Mesendoderm (in vitro differentiated cells): ENCODE results near the gene PSMC5.

Experiments used
- DNase-seq: peaks from one replicate; pipeline ENCODE4 v3.0.0; 2013
- H2AK5ac ChIP-seq: 2 replicates; pipeline ENCODE4 v1.6.1; 2013; ENCODE audit warnings: low read length, inconsistent platforms
- H2BK120ac ChIP-seq: 2 replicates; pipeline ENCODE4 v1.6.1; 2013; ENCODE audit warnings: low read depth, mild to moderate bottlenecking, low read length, moderate library complexity, mixed read lengths
- H2BK15ac ChIP-seq: replicated peaks from 2 replicates; pipeline ENCODE4 v1.6.1; 2013; ENCODE audit warnings: low read depth, mild to moderate bottlenecking, moderate library complexity
- H2BK5ac ChIP-seq: 2 replicates; pipeline ENCODE4 v1.6.1; 2013; ENCODE audit warnings: low read length, inconsistent platforms
- H3K18ac ChIP-seq: 2 replicates; pipeline ENCODE4 v1.6.1; 2013; ENCODE audit warnings: mild to moderate bottlenecking, low read length, mixed read lengths
- H3K23ac ChIP-seq: one replicate; pipeline ENCODE4 v1.6.1; 2013; ENCODE audit warnings: low read length
- H3K27ac ChIP-seq: 2 replicates; pipeline ENCODE4 v1.5.1; 2013; ENCODE audit warnings: low read depth, mild to moderate bottlenecking, inconsistent platforms, low read length, moderate library complexity
- H3K27me3 ChIP-seq: 2 replicates; pipeline ENCODE4 v1.6.1; 2013; ENCODE audit warnings: low read length, control low read depth, mild to moderate bottlenecking, inconsistent platforms; ENCODE audit not compliant: insufficient read depth, poor library complexity
- H3K36me3 ChIP-seq: 2 replicates; pipeline ENCODE4 v1.6.1; 2013; ENCODE audit warnings: low read length, inconsistent platforms; ENCODE audit not compliant: control insufficient read depth, insufficient read depth
- H3K4ac ChIP-seq: one replicate; pipeline ENCODE4 v1.6.1; 2013; ENCODE audit warnings: low read depth, mild to moderate bottlenecking, low read length, moderate library complexity
- H3K4me1 ChIP-seq: 2 replicates; pipeline ENCODE4 v1.6.1; 2013; ENCODE audit warnings: low read depth, low read length, inconsistent platforms; ENCODE audit not compliant: control insufficient read depth
- H3K4me2 ChIP-seq: 2 replicates; pipeline ENCODE4 v1.6.1; 2013; ENCODE audit warnings: low read length
- H3K4me3 ChIP-seq: 2 replicates; pipeline ENCODE4 v1.5.1; 2013; ENCODE audit warnings: mild to moderate bottlenecking, low read length
- H3K56ac ChIP-seq: one replicate; pipeline ENCODE4 v1.6.1; 2013; ENCODE audit warnings: low read length
- H3K79me1 ChIP-seq: 2 replicates; pipeline ENCODE4 v1.6.1; 2013; ENCODE audit warnings: low read length, inconsistent platforms
- H3K79me2 ChIP-seq: 2 replicates; pipeline ENCODE4 v1.6.1; 2013; ENCODE audit warnings: mild to moderate bottlenecking, low read length; ENCODE audit not compliant: control insufficient read depth, insufficient read depth
- H3K9ac ChIP-seq: 2 replicates; pipeline ENCODE4 v1.6.1; 2013; ENCODE audit warnings: low read length, inconsistent platforms
- H4K5ac ChIP-seq: one replicate; pipeline ENCODE4 v1.6.1; 2013; ENCODE audit warnings: low read length
- H4K8ac ChIP-seq: one replicate; pipeline ENCODE4 v1.6.1; 2013; ENCODE audit warnings: low read depth, mild to moderate bottlenecking, control low read depth, low read length, moderate library complexity
- WGBS: extraction: QIAGEN DNeasy Blood & Tissue Kit; methylation state at CpG from one replicate; pipeline ENCODE4 v1.1.7; 2013; ENCODE audit warnings: low lambda C conversion rate, missing lambda C conversion rate; ENCODE audit not compliant: insufficient coverage; ENCODE audit errors: extremely low coverage; 5-methylcytosine and 5-hydroxymethylcytosine counted together

PSMC5 gene

DNA sequence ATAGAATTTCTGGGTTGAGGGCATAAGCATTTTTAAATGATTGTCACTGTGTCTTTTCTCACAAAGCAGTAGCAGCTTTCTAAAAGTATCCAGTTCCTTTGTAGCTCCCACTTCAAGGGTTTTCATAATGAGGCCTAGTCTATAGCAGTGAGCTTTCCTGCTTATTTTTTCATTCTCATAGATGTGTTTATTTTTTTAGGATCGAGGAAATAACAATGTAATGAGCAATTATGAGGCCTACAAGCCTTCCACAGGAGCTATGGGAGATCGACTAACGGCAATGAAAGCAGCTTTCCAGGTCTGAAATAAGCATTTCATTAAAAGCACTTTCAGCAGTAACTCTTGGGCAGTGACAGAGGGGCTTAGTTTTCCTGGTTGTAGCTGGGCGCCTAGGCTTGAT lies 10.6 kb upstream of the PSMC5 start:
- Histone ChIP-seq H3K4me1 (no peaks in the 10 kb centered on the region), H3K56ac (no peak overlapping the region), H3K4me2 (no peak overlapping the region), H3K23ac (no peak overlapping the region), H3K27ac (no peak overlapping the region), H3K79me1 (peaks cover 3% of the 10 kb centered on the region), H4K5ac (no peak overlapping the region), H3K4me3 (no peak overlapping the region), H2BK15ac (no peak overlapping the region), H3K18ac (no peak overlapping the region), H3K4ac (no peak overlapping the region), H3K27me3 (no peaks in the 10 kb centered on the region), H2AK5ac (no peak overlapping the region), H3K79me2 (no peaks in the 10 kb centered on the region), H3K9ac (no peak overlapping the region), H2BK120ac (no peak overlapping the region), H2BK5ac (no peak overlapping the region), H4K8ac (no peak overlapping the region), H3K36me3 (peaks cover 43% of the 10 kb centered on the region)
- no CpG with 5 or more reads among the region's 4 CpGs for WGBS
- DNase-seq: no peak

DNA sequence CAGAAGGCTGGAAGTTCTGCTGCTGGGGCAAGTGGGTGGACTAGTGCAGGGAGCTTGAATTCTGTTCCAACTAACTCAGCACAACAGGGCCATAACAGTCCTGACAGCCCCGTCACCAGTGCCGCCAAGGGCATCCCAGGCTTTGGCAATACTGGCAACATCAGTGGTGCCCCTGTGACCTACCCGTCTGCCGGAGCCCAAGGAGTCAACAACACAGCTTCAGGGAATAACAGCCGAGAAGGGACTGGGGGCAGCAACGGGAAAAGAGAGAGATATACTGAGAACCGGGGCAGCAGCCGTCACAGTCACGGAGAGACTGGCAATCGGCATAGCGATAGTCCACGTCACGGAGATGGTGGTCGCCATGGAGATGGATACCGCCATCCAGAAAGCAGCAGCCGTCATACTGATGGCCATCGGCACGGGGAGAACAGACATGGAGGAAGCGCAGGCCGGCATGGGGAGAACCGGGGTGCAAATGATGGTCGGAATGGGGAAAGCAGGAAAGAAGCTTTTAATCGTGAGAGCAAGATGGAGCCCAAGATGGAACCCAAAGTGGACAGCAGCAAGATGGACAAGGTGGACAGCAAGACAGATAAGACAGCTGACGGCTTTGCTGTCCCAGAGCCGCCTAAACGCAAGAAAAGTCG lies 9.4 kb upstream of the PSMC5 start:
- Histone ChIP-seq H3K36me3 (peaks cover 48% of the 10 kb centered on the region), H2BK120ac (no peak overlapping the region), H2BK15ac (no peak overlapping the region), H3K4me3 (no peak overlapping the region), H3K23ac (no peak overlapping the region), H4K5ac (no peak overlapping the region), H3K27ac (no peak overlapping the region), H3K56ac (no peak overlapping the region), H2AK5ac (no peak overlapping the region), H3K18ac (no peak overlapping the region), H3K79me1 (peaks cover 3% of the 10 kb centered on the region), H4K8ac (no peak overlapping the region), H3K4me2 (no peak overlapping the region), H3K9ac (no peak overlapping the region), H3K79me2 (no peaks in the 10 kb centered on the region), H3K4ac (no peak overlapping the region), H2BK5ac (no peak overlapping the region), H3K27me3 (no peaks in the 10 kb centered on the region), H3K4me1 (no peaks in the 10 kb centered on the region)
- no CpG with 5 or more reads among the region's 27 CpGs for WGBS
- DNase-seq: no peak

DNA sequence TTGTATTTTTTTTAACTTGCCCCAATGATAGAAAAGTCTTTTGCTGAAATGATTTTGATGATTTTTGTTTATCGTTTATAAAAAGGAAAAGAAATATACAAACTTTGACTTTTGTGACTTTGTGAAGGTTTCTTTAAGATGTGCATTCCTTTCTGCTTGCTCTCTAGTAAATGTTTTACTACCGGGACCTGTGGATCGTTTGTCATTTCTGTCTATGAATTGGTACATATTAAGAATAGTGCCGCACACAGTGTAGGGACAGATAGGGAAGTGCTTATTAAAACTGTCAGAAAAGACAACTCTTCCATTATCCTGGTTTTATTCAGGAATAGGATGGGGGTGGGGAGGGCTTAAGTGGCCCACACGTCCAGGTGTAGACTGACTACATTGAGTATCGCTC lies 8.1 kb upstream of the PSMC5 start:
- H3K36me3 ChIP-seq: peaks cover 49% of the 10 kb centered on the region
- no peak overlapping the region for H3K4me3 ChIP-seq
- no peaks in the 10 kb centered on the region for H3K27me3 ChIP-seq
- H4K8ac ChIP-seq: no peak overlapping the region
- H3K27ac ChIP-seq: no peak overlapping the region
- no peak overlapping the region for H3K4me2 ChIP-seq
- H2AK5ac ChIP-seq: no peak overlapping the region
- no peak overlapping the region for H3K56ac ChIP-seq
- WGBS: 100% methylated on average over 1 of the region's 6 CpGs
- H2BK5ac ChIP-seq: no peak overlapping the region
- H3K4ac ChIP-seq: no peak overlapping the region
- H2BK15ac ChIP-seq: no peak overlapping the region
- no peak overlapping the region for H3K18ac ChIP-seq
- no peaks in the 10 kb centered on the region for H3K4me1 ChIP-seq
- no peak overlapping the region for H3K9ac ChIP-seq
- H2BK120ac ChIP-seq: no peak overlapping the region
- H4K5ac ChIP-seq: no peak overlapping the region
- H3K23ac ChIP-seq: no peak overlapping the region
- DNase-seq: no peak
- H3K79me1 ChIP-seq: peaks cover 5% of the 10 kb centered on the region
- H3K79me2 ChIP-seq: no peaks in the 10 kb centered on the region

DNA sequence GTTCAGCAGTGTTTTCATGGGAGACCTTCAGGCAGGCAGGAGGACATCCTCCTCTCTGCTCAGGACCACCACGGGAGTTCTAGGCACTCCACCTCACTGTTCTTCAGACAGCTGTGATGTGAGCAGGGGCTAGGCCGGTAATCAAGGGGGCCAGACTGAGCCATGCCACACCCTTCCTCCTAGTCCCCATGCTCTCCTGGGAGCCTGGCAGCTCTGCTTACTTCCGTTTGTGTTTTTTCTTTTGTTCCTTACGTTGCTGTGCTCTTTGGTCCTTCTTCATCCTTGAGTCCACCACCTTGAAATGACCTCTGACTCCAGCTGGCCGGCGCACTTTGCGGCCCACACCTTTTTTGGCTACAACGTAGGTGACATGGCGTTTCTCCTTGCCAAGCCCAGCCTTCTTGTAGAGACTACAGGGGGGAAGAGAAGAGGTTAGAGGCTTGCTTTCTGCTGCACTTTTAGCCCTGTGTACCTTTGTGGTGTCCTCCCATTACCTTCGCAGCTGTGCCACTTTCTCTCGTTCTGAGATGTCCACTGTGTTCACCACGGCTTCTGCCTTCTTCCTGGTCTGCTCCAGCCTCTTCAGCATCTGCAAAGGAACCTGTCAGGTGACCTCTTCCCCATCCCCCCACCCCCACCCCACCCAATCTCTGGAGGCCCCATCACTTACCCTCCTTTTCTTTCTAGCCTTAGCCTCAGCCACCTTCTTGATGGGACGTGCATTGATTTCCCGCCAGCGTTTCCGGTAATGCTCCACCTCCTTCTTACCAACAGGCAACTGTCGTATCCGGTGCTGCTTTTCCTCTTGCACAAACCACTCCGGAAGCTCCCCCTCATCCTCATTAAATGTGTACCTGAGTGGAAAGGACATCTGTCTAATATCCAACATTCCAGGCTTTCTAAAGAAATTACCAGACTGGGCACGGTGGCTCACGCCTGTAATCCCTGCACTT lies 7.4 kb upstream of the PSMC5 start:
- H2BK5ac ChIP-seq: no peak overlapping the region
- H2BK120ac ChIP-seq: no peak overlapping the region
- no CpG with 5 or more reads among the region's 21 CpGs for WGBS
- no peak overlapping the region for H2AK5ac ChIP-seq
- H3K4me3 ChIP-seq: no peak overlapping the region
- H3K56ac ChIP-seq: no peak overlapping the region
- no peak overlapping the region for H4K5ac ChIP-seq
- peaks cover 5% of the 10 kb centered on the region for H3K79me1 ChIP-seq
- no peaks in the 10 kb centered on the region for H3K4me1 ChIP-seq
- H3K79me2 ChIP-seq: no peaks in the 10 kb centered on the region
- H3K4me2 ChIP-seq: no peak overlapping the region
- no peak overlapping the region for H3K18ac ChIP-seq
- no peak overlapping the region for H2BK15ac ChIP-seq
- no peak overlapping the region for H4K8ac ChIP-seq
- H3K9ac ChIP-seq: no peak overlapping the region
- no peak for DNase-seq
- H3K36me3 ChIP-seq: peaks cover 47% of the 10 kb centered on the region
- H3K23ac ChIP-seq: no peak overlapping the region
- no peaks in the 10 kb centered on the region for H3K27me3 ChIP-seq
- H3K27ac ChIP-seq: no peak overlapping the region
- no peak overlapping the region for H3K4ac ChIP-seq

DNA sequence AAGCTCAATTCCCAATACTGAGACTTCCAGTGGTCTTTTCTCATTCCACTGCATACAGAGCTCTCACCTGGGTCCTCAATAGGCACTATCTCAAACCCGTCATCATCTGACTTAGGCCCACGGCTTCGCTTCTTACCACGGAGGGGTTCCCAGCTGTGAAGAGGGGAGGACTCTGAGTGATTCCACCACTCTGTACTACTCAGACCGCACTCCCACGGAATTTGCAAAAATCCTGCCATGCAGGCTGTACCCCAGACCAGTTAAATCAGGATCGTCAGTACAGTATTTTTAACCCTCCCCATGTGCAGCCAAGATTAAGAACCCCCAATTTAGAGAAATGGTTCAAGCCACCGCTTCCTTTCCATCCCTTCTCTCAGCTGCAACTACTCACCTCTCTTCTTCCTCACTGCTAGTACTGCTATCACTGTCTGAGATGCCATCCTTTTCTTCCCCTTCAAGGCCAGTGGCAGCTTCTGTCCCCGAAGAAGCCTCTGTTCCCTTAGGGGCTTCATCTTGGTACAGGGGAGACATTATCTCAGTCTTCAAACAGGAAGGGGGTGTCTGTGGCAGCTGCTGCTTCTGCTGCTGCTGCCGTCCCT lies 6.2 kb upstream of the PSMC5 start:
- Histone ChIP-seq H4K5ac (no peak overlapping the region), H3K4me2 (no peak overlapping the region), H3K79me2 (peaks cover 10% of the 10 kb centered on the region), H3K36me3 (peaks cover 43% of the 10 kb centered on the region), H3K27ac (no peak overlapping the region), H3K23ac (no peak overlapping the region), H3K79me1 (peaks cover 12% of the 10 kb centered on the region), H3K4me1 (no peaks in the 10 kb centered on the region), H2BK120ac (no peak overlapping the region), H3K4me3 (no peak overlapping the region), H4K8ac (no peak overlapping the region), H3K18ac (no peak overlapping the region), H3K9ac (no peak overlapping the region), H3K56ac (no peak overlapping the region), H2AK5ac (no peak overlapping the region), H3K4ac (no peak overlapping the region), H2BK5ac (no peak overlapping the region), H3K27me3 (no peaks in the 10 kb centered on the region), H2BK15ac (no peak overlapping the region)
- WGBS: no CpG with 5 or more reads among the region's 10 CpGs
- DNase-seq: no peak
